Measurements from ENCODE around the gene GADD45A.

GADD45A gene

DNA sequence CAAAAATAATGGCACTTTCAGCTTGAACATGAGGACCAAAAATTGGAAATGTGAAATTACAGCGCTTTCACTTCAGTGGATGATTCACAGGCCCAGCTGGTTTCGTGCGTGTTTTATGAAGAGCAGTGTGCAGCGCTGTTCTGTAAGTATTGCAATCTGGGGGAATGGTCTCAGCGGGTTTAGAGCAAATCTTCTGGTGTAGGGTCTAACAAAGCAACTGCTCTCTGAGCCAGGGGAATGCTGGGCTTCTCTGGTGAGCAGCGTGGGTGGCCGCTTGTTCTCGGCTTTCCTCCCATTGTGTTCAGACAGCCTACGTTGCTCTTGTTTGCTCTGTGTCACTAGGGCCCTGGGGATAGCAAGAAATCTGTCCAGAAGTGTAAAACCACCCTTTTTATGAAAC lies 42.4 kb upstream of the GADD45A start:
- no peaks in the 10 kb centered on the region for H3K36me3 ChIP-seq (ENCODE audit: low read length)
- H3K9me3 ChIP-seq (ENCODE audit: insufficient read depth, low read length), result no peaks in the 10 kb centered on the region
- no peaks in the 10 kb centered on the region for H3K9me2 ChIP-seq (replicated peaks; ENCODE audit: insufficient read depth, low read length)
- H3K79me2 ChIP-seq (ENCODE audit: insufficient read depth, low read length), result no peaks in the 10 kb centered on the region
- H3K27ac ChIP-seq (ENCODE audit: low read depth, low read length), result no peak overlapping the region
- no peak overlapping the region for H3K4me3 ChIP-seq (ENCODE audit: insufficient read depth, low read length, poor library complexity, severe bottlenecking)
- no peak overlapping the region for H3K4me2 ChIP-seq (ENCODE audit: low read depth, low read length, poor library complexity, severe bottlenecking)
- TF ChIP-seq EZH2phosphoT487 (conservative IDR thresholded peaks at IDR 0.05; ENCODE audit: low read length) (no peak), CTCF (IDR thresholded peaks at IDR 0.05; ENCODE audit: insufficient read depth, low read length, poor library complexity, severe bottlenecking) (no peak)
- H4K20me1 ChIP-seq (ENCODE audit: low read depth, low read length), result no peaks in the 10 kb centered on the region
- H3F3A ChIP-seq (ENCODE audit: insufficient read depth), result no peaks in the 10 kb centered on the region
- no peak overlapping the region for H3K9ac ChIP-seq (ENCODE audit: low read length)
- no peak overlapping the region for H2AFZ ChIP-seq (ENCODE audit: low read depth, low read length, severe bottlenecking)
- H3K27me3 ChIP-seq (ENCODE audit: low read length), result no peaks in the 10 kb centered on the region

- H3K36me3 ChIP-seq (ENCODE audit: low read length), result no peaks in the 10 kb centered on the region
- H4K20me1 ChIP-seq (ENCODE audit: low read depth, low read length), result no peaks in the 10 kb centered on the region
- no peak overlapping the region for H3K9ac ChIP-seq (ENCODE audit: low read length)
- no peaks in the 10 kb centered on the region for H3F3A ChIP-seq (ENCODE audit: insufficient read depth)
- H3K79me2 ChIP-seq (ENCODE audit: insufficient read depth, low read length), result no peaks in the 10 kb centered on the region
- no peak for TF ChIP-seq CTCF (IDR thresholded peaks at IDR 0.05; ENCODE audit: insufficient read depth, low read length, poor library complexity, severe bottlenecking)
- no peak overlapping the region for H3K4me3 ChIP-seq (ENCODE audit: insufficient read depth, low read length, poor library complexity, severe bottlenecking)
- no peak overlapping the region for H2AFZ ChIP-seq (ENCODE audit: low read depth, low read length, severe bottlenecking)
- H3K4me2 ChIP-seq (ENCODE audit: low read depth, low read length, poor library complexity, severe bottlenecking), result no peak overlapping the region
- no peaks in the 10 kb centered on the region for H3K9me2 ChIP-seq (replicated peaks; ENCODE audit: insufficient read depth, low read length)
- H3K9me3 ChIP-seq (ENCODE audit: insufficient read depth, low read length), result no peaks in the 10 kb centered on the region
- no peaks in the 10 kb centered on the region for H3K27me3 ChIP-seq (ENCODE audit: low read length)
- no peak overlapping the region for H3K27ac ChIP-seq (ENCODE audit: low read depth, low read length)
These were observed 40.4 kb upstream of the GADD45A start for GRCh38 chr1:67644566-67644965.

- Histone ChIP-seq H3K9ac (ENCODE audit: low read length) (no peak overlapping the region), H3K79me2 (ENCODE audit: insufficient read depth, low read length) (no peaks in the 10 kb centered on the region), H3K4me2 (ENCODE audit: low read depth, low read length, poor library complexity, severe bottlenecking) (no peak overlapping the region)
These were observed 39.4 kb upstream of the GADD45A start for GRCh38 chr1:67645495-67646144.

More at GRCh38 chr1:67645495-67646144, 39.4 kb upstream of the GADD45A start:
- Histone ChIP-seq H3K36me3 (ENCODE audit: low read length) (no peaks in the 10 kb centered on the region), H3K9me2 (replicated peaks; ENCODE audit: insufficient read depth, low read length) (no peaks in the 10 kb centered on the region), H3K27ac (ENCODE audit: low read depth, low read length) (no peak overlapping the region), H4K20me1 (ENCODE audit: low read depth, low read length) (no peaks in the 10 kb centered on the region), H3K4me3 (ENCODE audit: insufficient read depth, low read length, poor library complexity, severe bottlenecking) (no peak overlapping the region), H3K9me3 (ENCODE audit: insufficient read depth, low read length) (no peaks in the 10 kb centered on the region), H2AFZ (ENCODE audit: low read depth, low read length, severe bottlenecking) (no peak overlapping the region), H3F3A (ENCODE audit: insufficient read depth) (no peaks in the 10 kb centered on the region), H3K27me3 (ENCODE audit: low read length) (no peaks in the 10 kb centered on the region)
- no peak for TF ChIP-seq CTCF (IDR thresholded peaks at IDR 0.05; ENCODE audit: insufficient read depth, low read length, poor library complexity, severe bottlenecking)
- TF ChIP-seq EZH2phosphoT487 (conservative IDR thresholded peaks at IDR 0.05; ENCODE audit: low read length), result no peak

Data from SU-DHL-6 (cell line).